Fibroblast of peridontal ligament (primary cell): ENCODE results near the gene CD48.

Experiments
- DNase-seq: peaks from one replicate; pipeline ENCODE4 v3.0.0-alpha.2; 2010; ENCODE audit errors: extremely low read depth

CD48 gene

GRCh38 chr1:160676869-160677597 lies 34.6 kb downstream of the CD48 start:
- no peak for DNase-seq

GRCh38 chr1:160675641-160676410 lies 35.8 kb downstream of the CD48 start:
- DNase-seq: peak; percentile 56

DNA sequence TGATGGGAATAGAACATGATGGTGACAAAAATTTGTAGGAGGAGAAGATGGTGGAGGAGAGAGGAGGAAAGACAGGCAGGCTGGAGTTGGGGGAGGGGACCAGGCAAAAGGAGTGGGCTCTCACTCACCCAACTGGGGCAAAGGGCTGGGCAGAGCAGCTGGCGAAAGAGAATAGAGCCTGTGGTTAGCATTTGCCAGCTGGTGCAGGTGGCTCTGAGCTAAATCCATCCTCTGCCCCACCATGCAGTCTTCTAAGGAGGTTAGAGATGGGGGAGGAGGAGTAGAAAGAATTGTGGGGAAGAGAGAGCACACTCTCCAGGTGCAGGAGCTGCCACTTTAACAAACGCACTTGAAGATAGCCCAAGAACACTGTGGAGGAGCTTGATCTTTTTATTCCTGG lies 37.2 kb downstream of the CD48 start:
- no peak for DNase-seq

- DNase-seq: no peak
Observed at GRCh38 chr1:160672789-160673695, 38.6 kb downstream of the CD48 start.

- DNase-seq: no peak
Observed at GRCh38 chr1:160671603-160672517, 39.8 kb downstream of the CD48 start.

DNA sequence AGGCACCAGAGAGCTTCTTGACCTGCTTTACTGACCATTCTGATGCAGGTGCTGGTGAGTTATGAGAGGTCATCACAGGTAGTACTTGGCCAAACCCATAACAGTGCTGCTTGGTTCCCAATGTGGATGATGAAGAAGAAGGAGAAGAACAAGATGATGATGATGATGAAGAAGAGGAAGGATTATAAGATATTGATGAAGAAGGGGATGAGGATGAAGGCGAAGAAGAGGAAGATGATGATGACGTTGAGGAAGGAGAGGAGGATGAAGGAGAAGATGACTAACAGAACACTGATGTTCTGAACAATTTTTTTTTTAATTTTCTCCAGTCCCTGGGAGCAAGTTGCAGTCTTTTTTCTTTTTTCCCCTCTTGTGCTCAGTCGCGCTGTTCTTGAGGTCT lies 40.9 kb downstream of the CD48 start:
- DNase-seq: no peak

- DNase-seq: no peak
Observed at GRCh38 chr1:160669802-160670201, 41.8 kb downstream of the CD48 start.

DNA sequence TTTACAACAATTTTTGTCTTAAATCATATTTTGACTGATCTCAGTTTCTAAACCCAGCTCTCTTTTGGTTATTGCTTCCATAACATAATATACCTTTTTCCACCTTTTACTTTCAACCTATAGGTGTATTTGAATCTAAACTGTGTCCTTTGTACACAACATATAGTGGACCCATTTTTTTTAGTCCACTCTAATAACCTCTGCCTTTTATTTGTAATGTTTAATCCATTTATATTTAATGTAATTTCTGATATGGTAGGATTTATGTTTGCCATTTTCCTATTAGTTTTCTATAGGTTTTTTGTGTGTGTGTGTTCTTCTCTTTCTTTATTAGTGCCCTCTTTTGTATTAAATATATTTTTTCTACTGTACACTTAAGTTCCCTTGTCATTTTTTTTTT lies 42.3 kb downstream of the CD48 start:
- no peak for DNase-seq

GRCh38 chr1:160667896-160668295 lies 43.7 kb downstream of the CD48 start:
- no peak for DNase-seq

DNA sequence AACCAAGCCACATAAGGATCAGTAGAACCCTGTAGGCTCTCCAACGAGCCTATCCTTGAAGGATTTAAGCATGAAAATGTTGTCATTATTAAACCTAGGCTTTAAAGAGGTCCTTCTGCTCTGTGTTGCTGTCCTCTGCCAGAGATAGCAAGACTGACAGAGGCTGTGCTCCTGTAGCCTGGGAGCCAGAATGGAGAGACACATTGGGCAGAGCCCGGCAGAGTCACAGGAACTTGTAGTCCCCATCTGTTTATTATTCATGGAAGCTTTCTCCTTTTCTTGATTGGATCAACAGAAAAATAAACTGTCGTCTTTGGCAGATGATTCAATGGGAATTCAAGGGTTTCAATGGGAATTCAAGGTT lies 45.6 kb downstream of the CD48 start:
- DNase-seq: no peak

- no peak for DNase-seq
Observed at GRCh38 chr1:160665330-160666078, 46.1 kb downstream of the CD48 start.

- DNase-seq: no peak
Observed at GRCh38 chr1:160664573-160665051, 47.0 kb downstream of the CD48 start.

GRCh38 chr1:160662910-160663309 lies 48.7 kb downstream of the CD48 start:
- DNase-seq: no peak

- no peak for DNase-seq
Observed at GRCh38 chr1:160659566-160659965, 52.1 kb downstream of the CD48 start.

GRCh38 chr1:160658814-160659193 lies 52.8 kb downstream of the CD48 start:
- no peak for DNase-seq

DNA sequence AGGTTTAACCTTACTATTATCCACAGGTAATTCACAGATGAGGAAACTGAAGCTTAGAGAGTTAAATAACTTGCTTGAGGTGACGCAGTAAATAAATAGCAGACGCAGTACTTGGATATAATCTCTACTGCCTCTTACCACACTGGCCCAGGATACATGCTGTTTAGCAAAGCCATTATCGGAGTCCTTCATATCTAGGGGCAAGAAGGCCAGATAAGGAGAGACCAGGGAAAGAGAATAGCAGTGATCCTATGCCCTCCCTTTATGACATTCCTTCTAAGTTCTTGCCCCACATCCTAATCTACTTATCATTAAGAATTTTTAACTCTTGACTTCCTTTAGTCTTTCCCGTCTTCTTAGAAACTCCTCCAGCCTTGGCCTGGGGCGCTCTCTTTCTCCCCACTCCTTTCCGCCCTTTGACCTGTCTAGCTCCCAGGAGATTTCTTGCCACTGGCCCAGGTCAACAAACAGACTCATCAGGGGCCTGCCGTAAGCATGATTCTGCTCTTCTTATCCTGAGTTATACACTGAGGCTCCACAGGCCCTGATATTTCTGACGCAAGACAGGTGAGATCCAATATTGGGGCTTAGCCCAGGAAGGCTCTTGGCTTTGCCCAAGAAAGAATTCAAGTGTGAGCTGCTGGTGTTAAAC lies 53.3 kb downstream of the CD48 start:
- no peak for DNase-seq

- no peak for DNase-seq
Observed at GRCh38 chr1:160657250-160657781, 54.3 kb downstream of the CD48 start.

- no peak for DNase-seq
Observed at GRCh38 chr1:160656737-160657136, 54.9 kb downstream of the CD48 start.

DNA sequence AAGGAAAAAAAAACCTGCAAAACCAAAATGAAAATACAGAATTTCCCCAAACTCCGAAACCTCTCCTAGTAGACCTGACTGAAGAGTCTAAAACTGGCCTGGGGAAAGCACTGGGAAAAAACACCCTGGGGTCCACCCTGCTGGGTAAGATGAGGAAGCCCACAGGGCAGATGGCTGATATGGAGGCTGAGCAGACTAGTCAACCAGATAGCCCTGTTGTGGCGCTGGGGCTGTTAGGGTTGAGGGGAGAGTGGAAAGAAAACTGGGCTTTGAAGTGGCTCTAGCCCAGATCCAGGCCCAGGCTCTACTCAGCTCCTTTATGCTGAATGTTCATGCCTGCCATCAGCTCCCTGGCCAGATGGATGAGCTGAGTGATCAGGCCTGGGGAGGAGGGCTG lies 58.0 kb downstream of the CD48 start:
- no peak for DNase-seq
